Measurements from ENCODE around the gene SPOCK3.
"Not testable (repeated sequence)": the region's sequence is repeated elsewhere in the genome, so short reads cannot be mapped to it uniquely, and the experiment has no call there.

The SPOCK3 gene

GRCh38 chr4:166798126-166798525 is 436.2 kb downstream of the SPOCK3 start:
- DNase-seq, result no peak

GRCh38 chr4:166777760-166778159 is 456.5 kb downstream of the SPOCK3 start:
- no peak for DNase-seq

GRCh38 chr4:166763018-166763417 is 471.3 kb downstream of the SPOCK3 start:
- DNase-seq, result no peak

- DNase-seq, result no peak
Measured at GRCh38 chr4:166741742-166742141, 492.6 kb downstream of the SPOCK3 start.

GRCh38 chr4:166739215-166739614 is 495.1 kb downstream of the SPOCK3 start:
- not testable (repeated sequence) for DNase-seq

GRCh38 chr4:166737430-166737829 is 496.9 kb downstream of the SPOCK3 start:
- no peak for DNase-seq

- no peak for DNase-seq
Measured at GRCh38 chr4:166735553-166735952, 498.7 kb downstream of the SPOCK3 start.

- DNase-seq, result no peak
Measured at GRCh38 chr4:166734797-166735196, 499.5 kb downstream of the SPOCK3 start.

GRCh38 chr4:166733686-166734085 is 500.6 kb downstream of the SPOCK3 start:
- DNase-seq, result no peak

- no peak for DNase-seq
Measured at GRCh38 chr4:166726832-166727231, 507.5 kb downstream of the SPOCK3 start.

- no peak for DNase-seq
Measured at GRCh38 chr4:166724369-166724768, 509.9 kb downstream of the SPOCK3 start.

- no peak for DNase-seq
Measured at GRCh38 chr4:166723532-166724140, 510.7 kb downstream of the SPOCK3 start.

GRCh38 chr4:166715748-166716713 is 518.3 kb downstream of the SPOCK3 start:
- DNase-seq, result not testable (repeated sequence)

GRCh38 chr4:166700592-166700991 is 533.7 kb downstream of the SPOCK3 start:
- no peak for DNase-seq

GRCh38 chr4:166688835-166689234 is 545.5 kb downstream of the SPOCK3 start:
- DNase-seq, result no peak

GRCh38 chr4:166687828-166688227 is 546.5 kb downstream of the SPOCK3 start:
- DNase-seq, result no peak

Measured in suppressor macrophage treated with lipopolysaccharide for 1 hour (primary cell).